ENCODE data around the gene PHC3.
"Not testable (repeated sequence)": the region's sequence is repeated elsewhere in the genome, so short reads cannot be mapped to it uniquely, and the experiment has no call there.

PHC3 gene

DNA sequence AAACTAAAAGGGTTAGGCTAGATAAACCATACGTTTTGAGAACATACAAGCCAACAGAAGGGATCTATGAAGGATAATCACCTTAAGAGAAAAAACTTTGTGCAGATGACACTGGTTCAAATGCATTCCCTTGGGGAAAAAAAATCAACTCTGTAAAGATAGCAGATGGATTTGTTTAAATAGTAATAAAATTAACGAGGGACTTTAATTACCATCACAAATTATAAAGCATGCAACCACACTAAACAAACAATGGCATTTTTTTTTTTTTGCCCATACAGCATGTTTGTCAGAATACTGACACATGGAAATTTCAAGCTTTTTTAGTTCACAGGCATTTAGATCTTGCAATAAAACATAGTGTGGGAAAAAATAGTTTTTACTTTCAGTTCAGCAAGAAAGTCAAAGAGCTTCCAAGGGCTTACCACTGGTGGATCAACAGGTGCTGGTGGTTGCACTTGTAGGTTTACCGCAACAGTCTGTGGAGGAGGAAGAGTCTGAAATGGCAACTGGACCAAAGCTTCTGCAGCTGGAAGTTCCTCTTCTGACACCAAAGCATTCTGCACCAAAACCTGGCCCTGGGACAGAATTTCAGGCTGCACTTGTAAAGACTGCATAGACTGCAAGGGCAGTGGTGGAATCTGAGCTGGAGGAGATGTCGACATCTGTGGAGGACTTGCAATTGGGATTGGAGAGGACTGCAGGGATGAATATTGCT, 53.1 kb downstream of the PHC3 start:
- no peak for DNase-seq

DNA sequence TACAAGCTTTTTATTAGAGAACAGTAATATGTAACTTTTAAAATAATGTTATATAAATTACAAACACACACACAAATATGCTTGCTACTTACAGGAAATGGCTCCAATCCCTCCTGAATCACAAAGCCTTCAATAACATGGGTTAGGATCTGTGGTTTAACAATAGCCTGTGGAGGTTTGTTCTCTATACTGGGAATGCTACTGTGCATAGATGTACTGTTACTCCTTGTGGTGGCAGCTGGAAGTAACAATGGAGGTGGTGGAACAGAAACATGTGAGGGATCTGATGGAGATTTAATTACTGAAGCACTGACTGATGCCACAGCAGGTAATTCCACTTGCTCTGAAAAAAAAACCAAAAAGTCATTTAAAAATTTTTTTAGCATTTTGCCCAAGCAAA, 64.4 kb downstream of the PHC3 start:
- no peak for DNase-seq

DNA sequence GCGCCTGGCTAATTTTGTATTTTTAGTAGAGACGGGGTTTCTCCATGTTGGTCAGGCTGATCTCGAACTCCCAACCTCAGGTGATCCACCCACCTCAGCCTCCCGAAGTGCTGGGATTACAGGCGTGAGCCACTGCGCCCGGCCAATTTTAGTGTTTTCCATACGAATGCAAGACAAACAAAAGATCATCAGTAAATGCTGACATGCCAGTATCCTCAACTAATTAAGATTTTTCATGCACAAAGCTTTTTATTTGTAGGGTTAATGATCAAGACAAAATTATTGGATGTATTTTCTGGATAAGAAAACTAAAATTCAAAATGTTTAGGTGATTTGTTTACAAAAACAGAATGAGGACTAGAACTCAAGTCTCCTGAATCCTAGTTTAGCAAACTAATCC, 67.4 kb downstream of the PHC3 start:
- DNase-seq = not testable (repeated sequence)

DNA sequence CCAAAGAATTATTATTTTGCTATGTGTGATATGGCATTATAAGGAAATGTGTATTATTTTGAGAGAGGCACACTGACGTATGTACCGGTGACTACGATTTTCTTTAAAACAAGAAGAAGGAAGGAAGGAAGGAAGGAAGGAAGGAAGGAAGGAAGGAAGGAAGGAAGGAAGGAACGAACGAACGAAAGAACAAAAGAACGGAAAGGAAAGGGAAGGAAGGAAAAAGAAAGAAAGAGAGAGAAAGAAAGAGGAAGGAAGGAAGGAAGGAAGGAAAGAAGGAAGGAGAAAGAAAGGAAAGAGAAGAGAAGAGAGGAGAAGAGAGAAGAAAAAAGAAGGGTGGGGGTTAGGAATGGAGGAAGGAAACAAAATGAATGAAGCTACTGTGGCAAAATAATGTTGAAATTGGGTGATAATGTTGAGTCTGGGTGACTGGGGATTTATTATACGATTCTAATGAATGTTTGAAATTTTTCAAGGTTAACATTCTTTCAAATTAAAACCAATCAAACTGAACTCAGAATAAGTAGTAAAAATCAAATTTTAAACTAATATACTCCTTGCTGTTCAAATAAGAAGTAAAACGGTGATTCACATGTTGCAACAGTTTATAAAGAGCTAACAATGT, 70.3 kb downstream of the PHC3 start:
- DNase-seq = no peak

DNA sequence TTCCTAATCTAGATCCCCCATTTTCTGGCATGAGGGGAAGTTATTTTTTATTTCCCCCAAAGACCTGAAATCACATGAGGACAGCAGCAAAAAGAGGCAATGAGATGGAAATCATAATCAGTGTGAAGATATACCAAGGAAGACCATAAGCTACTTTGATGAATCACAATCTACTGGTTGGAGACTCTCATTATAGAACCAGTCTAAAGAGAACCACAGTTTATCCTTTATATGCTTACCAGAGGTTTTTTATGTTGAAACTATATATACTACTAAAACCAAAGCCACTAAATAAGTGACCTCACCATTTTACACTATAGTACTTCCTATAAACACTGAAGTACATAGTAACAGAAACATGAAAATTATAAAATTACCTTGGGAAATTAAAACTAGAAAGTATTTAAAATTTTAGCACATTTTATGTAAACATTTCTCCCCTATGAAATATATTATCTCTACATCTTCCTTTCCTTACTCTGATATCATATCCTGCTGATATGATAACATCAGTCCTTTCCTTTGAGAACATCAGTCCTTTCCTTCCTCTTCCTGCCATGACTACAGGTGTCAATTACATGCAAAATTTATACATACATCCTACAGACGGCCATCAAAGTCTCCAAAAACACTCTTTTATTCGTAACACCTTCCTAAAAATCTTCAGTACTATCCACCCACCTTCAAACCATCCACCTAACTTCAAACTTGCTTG, 71.8 kb downstream of the PHC3 start:
- DNase-seq = no peak

DNA sequence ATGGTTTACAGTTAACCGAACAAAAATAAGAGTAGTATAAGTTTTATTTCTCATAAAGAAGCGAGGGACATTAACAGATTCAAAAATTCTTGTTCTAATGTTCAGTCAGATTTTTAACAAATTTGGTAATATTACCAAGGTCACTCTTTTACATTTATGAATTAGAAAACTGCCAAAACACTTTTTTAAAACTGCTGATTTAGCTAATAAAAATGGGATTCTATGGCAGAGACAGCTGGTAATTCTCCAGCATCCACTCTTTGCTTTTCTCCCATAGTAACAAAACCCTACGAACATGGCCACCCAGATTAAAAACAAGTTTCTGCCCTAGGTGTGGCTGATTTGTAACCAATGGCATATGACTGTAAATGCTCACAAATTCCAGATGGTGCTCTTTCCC, 72.6 kb downstream of the PHC3 start:
- DNase-seq = no peak

DNA sequence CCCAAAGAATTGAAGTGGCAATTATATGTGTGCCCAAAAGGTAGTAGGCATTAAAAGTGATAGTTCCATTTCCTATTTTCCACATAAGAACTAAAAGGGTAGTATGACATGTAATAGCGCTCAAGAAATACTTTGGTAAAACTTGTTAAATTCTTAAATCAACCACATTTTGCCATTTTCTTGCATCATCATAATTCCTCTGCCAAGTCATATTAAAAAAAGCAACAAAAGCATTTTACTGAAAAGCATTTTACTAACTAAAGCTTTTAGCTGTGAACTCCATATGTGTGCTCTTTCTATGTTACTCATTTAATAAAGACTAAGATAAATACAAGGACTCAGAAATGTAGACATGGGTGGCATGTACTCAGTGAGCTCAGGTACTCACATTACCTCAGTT, 73.6 kb downstream of the PHC3 start:
- DNase-seq = no peak

DNA sequence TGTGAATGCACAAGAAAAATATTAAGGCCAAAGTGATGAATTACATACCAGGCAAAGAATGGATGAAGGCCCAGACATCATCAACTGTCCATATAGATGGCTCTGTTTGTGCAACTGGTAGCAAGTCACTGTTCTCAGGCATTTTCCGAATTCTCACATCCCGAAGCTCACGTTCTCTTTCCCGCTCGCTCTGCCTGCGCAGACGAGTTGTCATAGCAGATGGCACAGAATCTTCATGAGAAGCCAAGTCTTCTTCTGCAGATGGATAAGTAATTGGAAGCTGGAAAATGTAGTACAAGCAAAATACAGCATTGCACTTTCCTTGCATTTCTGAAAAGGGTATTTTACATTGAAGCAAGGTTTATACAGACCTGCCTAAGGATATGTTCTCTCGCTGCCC, 79.1 kb downstream of the PHC3 start:
- no peak for DNase-seq

DNA sequence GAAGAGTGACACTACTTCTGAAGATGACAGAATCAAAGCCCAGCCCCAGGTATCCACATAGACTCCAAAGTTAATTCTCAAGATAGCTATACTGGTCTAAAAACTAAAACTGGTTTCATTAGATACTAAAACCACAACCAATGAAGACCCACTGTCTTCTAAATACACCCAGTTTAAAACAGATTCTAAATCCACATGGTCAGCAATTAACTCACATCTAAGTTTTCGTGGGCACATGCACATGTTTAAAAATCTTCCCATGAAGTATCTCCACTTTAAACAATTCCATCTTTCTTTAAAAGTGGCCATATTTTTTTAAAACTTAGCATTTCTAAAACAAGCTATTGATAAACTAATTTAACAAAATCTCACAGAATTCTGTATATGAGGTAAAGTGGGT, 80.6 kb downstream of the PHC3 start:
- DNase-seq = no peak

DNA sequence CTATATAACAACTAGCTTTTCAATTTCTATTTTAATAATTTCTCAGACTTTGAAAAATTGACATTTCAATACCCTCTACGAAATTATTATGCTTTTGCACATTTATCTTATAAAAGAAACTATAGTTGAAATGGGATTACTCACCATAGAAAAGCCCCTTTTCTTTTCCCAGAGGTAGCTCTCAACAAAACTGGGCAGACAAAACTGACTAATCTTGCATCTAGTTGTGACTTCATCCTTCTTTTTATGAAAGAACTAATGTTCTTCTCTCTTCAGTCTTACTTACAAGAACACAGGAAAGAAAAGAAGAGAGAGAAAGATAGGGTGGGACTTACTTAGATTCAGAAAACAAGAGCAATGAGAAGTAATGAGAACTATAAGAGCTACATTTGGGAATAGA, 82.8 kb downstream of the PHC3 start:
- DNase-seq = no peak

DNA sequence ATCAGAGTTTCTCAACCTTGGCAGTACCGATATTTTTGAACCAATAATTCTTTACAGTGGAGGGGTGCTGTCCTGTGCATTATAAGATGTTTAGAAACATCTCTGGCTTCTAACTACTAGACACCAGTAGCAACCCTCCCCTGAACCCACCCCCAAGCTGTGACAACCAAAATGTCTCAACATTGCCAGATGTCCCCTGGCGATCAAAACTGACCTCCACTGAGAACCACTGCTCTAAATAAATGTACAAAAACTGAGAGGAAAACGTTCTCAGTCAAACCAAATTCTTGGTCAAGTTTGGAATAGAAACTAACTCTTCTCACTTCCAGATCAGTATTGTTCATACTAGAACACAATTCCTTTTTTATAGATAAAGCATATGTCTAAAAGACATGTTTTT, 85.2 kb downstream of the PHC3 start:
- no peak for DNase-seq

DNA sequence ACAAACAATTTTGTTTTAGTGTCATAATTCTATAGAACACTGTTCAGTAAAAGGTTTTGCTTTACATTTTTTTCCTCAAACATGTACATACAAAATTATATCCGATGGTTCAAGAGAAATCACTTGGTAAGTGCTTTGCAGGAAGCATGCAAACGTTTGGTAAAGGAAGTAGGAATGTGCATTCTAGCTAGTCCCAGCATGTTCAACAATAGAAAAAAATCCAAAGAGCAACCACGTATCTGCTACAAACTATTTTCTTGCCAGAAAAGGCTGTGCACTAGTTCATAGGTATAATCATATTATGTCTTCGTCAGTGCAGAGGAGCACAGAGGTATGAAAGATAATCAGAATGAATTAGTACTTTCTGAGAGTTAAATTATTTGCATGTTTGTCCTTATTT, 85.8 kb downstream of the PHC3 start:
- DNase-seq = no peak

DNA sequence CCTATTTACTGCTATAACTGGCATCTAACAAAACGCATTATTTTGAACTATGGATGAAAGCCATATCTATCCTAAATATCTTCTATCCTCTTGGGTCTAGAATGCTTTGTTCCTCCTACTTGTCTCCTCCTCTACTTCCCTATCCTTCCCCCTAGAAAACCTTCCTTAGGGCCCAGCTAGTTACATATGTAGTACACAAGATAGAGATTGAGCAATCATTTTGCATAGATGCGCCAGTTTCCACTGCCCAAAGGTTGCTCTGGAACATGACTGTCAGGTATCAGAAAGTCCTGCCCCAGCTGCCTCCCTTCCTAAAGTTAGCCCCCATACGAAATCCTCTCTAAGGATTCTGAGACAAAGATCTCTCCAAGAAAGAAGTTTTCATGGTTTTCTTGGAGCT, 88.6 kb downstream of the PHC3 start:
- DNase-seq = no peak

DNA sequence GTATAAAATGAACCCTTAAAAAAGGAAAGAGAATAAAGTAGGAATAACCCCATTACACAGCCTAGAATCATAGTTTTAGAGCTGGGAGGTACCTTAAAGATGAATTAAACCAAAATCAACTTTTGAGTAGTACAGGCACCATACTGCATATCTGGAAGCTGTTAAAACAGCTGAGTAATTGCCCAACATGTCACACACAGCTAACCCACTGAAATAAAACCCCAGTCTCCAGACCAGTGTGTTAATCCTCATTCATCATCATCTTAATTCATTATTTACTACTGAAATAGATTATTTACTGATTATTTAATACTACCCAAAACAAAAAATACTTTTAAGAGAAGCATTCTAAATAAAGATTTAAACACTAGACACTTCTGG, 90.9 kb downstream of the PHC3 start:
- DNase-seq = no peak

DNA sequence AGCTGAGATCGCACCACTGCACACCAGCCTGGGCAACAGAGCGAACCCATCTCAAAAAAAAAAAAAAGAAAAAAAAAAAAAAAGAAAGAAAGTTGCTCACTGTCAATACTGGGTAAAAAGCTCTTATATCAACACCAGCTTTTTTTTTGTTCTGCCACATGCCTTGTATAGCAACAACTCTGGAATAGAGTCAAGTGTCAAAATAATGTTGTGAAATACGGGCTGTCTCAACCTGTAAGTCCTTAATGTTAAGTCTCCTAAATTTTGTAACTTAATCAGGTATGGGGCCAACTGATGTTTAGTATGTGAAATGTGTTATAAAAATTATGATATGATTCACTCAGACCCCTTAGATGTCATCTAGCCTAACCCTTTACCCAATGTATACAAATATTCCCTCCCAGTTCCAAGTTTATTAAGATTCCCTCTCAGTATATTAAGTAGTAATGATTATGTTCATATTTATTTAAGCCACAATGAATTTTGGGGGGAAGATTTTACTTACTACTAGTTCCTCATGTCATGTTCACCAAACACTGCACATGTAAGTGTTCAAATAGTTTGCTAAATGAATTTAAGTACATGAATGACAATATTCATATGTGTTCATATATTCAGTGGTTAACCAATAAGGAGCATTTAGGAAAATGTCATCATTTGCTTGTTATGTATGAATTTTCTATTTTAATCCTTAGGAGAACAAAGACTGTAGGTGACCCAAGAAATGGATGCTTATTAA, 91.5 kb downstream of the PHC3 start:
- no peak for DNase-seq

DNA sequence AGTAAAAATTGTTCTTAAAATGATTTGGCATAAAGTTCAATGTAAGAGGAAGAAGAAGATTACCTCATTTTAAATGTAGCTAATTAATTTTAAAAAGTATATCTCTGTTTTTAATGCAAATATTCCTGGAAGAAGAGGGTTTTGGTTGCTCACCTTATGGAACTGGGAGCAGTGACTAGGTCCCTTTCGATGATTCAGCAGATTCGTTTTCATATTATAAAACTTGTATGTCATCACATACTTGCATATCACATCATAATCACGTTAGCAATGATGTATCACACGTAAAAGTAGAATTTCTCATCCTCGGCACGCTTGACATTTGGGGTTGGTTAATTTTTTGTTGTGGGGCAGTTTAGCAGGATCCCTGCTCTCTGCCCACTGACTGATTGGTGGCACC, 96.1 kb downstream of the PHC3 start:
- no peak for DNase-seq

DNA sequence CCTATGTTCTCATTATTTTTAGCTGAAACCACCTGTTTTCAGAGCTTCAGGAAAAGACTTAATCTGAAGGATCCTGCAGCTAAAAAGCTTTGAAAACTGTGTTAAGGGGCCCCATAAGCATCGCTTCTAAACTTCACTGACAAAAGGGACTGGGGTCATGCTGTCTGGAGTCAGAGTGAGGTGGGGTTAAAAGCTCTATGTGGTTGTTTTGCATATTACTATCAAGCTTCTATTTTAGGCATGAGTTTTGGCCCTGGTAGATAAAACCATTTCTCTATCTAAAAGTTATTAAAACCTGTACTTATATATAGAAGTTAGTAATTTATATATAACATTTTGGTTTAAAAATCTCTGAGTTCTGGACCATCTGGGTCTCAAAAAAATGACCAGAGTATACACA, 98.2 kb downstream of the PHC3 start:
- DNase-seq = no peak

DNA sequence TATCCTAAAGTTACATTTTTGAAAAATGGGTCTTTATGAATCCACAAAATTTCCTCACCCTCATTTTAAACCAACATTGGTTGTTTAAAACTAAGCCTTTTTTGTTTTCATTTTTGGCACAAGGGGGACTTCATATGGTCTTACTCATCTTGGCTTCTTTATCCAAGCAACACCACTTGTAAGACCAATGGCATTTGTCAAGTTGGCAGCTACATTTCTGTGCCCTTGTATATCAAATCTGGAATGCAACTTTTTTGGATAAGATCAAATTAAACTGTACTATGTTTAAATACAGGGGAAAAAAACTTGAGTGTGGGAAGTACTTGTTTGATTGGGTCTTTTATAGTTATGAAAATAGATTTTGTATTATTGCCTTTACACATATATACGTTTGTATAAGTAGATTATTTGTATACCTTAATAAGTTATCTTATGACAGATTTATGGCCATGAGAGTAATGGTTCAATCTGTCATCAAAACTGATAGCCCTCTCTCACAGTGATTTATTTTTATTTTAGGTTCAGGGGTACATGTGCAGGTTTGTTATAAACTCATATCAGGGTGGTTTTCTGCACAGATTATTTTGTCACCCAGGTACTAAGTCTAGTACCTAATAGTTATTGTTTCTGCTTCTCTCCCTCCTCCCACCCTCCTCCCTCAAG, 100.3 kb downstream of the PHC3 start:
- peak; percentile 50 for DNase-seq

DNA sequence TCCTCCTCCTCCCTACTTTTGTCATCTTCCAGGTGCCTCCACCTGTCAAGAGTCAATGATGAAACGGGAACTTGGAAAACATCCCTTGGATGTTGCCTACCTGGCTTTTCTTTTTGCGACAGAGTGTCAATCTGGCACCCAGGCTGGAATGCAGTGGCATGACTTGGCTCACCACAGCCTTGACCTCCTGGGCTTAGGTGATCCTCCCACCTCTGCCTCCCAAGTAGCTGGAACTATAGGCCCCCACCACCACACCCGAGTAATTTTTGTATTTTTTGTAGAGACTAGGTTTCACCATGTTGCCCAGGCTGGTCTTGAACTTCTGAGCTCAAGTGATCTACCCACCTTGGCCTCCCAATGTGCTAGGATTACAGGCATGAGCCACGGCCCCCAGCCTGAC, 100.9 kb downstream of the PHC3 start:
- DNase-seq = no peak

DNA sequence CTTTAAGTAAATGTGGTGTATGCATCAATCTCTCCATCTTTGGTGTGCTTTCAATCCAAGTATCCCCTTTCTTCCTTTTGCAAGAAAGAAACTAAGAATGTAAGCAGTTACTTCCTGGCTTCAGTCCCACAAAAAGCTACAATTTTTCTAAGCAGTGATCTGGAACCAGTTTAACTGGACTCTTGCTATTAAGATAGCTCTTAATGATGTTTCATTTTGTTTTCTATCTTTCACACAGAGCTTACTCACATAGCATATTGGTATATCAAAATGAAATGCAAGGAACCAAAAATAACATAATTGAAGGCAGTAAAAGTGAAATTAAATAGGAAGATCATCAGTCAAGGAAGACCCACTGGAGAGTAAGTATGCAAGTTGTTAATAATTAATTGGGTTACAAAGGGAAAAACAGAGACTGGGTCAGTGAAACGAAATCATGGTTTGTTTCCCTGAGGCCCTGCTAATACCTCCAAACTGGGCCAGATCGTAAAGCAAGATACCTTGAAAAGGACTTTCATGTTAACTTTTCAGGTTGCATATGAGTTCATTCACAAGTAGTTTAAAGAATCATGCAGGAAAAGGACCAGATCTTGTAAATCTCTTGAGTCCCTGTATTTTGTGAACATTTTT, 101.9 kb downstream of the PHC3 start:
- DNase-seq = no peak

DNA sequence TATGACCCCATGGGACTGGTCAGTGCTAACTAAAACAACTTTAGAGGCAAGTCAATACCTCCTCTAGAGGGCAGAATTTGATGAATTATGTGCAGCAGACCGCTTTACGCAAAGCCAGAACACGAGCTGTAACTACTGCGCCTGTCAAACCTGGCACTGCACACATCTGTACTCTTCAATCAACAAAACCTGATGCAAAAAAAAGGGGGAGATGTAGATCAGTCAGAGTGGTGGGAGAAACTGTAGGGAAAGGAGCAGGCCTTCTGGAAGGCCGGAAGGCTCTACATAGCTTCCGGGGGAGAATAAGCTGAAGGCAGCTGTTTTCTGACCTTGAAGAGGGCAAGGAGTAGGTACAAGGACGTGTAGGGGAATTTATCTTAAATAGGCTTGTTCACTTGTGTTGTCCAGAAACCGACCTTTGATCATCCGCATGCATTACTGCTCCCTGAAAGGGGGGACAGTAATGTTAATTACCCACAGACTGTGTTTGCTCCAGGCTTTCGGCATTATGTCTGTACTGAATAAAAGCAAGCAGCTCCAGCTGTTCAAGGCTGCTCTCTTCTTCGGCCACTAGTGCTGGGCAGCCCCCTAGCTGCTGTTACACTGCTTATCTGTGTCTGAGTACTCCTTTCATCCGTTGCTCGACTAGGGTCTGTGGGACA, 102.8 kb downstream of the PHC3 start:
- DNase-seq = no peak

DNA sequence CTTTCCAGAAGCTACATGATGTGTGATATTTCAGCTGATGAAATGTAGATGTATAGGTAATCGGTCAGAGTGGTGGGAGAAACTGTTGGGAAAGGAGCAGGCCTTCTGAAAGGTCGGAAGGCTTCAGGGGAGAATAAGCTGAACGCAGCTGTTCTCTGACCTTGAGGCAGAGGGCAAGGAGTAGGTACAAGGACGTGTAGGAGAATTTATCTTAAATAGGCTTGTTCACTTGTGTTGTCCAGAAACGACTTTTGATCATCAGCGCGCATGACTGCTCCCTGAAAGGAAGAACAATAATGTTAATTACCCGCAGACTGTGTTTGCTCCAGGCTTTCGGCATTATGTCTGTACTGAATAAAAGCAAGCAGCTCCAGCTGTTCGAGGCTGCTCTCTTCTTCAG, 104.2 kb downstream of the PHC3 start:
- no peak for DNase-seq
